GM19372 (cell line): ENCODE measurements around the gene MAP4K3.
"Not testable (repeated sequence)": the region's sequence is repeated elsewhere in the genome, so short reads cannot be mapped to it uniquely, and the experiment has no call there.

ENCODE experiments used
- ATAC-seq: cut with Tn5 transposase; IDR thresholded peaks from one replicate; pipeline ENCODE4 v1.9.1; 2021; ENCODE audit warnings: mild to moderate bottlenecking, low read depth, moderate library complexity; ENCODE audit not compliant: unreplicated experiment

MAP4K3 gene

DNA sequence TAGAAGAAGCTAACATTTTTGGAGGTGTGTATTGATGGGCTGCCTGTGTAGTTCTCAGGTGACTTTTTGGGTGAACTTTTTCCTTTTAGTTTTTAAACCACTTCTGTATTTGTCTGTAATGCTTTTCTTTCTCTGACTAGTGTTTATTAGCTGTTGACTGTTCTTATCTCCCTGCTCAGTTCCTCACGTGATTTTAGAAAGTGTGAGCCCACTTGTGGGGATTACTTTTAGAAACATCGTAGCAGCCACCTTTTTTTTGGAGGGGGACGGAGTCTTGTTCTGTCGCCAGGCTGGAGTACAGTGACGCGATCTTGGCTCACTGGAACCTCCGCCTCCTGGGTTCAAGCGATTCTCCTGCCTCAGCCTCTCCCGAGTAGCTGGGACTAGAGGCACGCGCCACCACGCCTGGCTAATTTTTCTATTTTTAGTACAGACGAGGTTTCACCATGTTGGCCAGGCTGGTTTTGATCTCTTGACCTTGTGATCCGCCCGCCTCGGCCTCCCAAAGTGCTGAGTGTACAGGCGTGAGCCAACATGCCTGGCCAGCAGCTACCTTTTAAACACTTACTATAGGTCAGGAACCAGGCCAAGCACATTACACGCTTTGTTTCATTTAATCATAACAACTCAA, 184.1 kb downstream of the MAP4K3 start:
- no peak for ATAC-seq

DNA sequence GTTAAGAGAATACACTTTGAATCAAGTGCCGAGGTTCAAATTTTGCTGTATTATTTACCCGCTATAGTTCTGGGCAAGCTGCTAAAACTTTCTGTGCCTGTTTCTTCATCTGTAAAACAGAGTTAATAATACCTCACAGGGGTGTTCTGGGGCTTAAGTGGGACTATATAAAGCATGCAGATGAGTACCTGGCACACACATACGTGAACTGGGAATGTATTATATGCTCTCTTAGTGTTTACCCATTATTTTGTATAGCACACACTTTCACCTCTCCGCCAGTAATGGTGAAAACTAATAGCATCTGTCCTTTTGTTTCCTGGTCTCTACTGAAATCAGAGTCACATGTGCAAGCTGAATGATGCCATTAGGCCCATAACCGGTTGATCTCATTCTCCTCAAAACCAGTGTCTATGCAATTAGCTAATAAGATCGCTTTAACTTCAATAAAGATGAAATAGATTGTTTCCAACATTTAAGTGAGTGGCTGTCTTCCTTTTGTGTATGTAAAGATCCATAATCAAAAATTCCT, 189.5 kb downstream of the MAP4K3 start:
- ATAC-seq: no peak

DNA sequence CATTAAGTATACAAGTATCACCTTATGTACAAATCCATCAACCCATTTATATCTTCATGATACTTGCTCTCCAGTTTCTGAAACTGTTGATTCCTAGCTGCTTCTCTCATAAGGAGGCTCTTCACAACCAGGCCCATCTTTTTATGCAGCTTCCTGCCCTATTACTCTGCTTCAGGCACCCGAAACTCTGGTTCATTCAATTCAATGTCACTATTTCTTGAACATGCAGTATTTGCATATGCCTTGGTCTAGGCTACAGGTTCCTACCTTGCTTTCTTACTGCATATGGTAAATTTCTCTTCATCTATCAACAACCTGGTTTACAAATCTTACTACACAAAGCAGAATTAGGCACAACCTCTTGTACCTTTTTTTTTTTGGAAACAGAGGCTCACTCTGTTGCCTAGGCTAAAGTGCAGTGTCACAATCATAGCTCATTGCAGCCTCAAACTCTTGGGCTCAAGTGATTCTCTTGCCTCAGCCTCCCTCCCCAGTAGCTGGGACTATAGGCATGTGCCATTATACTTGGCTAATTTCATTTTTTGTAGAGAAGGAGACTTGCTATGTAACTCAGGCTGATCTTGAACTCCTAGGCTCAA, 190.6 kb downstream of the MAP4K3 start:
- ATAC-seq: no peak

DNA sequence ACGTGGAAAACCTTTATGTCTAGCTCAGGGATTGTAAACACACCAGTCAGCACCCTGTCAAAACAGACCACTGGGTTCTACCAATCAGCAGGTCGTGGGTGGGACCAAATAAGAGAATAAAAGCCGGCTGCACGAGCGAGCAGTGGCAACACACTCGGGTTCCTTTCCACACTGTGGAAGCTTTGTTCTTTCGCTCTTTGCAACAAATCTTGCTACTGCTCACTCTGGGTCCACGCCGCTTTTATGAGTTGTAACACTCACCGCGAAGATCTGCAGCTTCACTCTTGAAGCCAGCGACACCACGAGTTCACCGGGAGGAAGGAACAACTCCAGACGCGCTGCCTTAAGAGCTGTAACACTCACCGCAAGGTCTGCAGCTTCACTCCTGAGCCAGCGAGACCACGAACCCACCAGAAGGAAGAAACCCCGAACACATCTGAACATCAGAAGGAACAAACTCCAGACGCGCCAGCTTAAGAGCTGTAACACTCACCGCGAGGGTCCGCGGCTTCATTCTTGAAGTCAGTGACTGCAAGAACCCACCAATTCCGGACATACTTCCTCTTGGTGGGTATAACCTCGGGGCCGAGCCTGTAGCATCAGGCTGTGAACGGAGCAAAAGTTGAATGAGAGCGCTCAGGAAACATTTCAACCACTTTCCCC, 192.0 kb downstream of the MAP4K3 start:
- ATAC-seq: not testable (repeated sequence)

- not testable (repeated sequence) for ATAC-seq
These were observed 192.7 kb downstream of the MAP4K3 start for GRCh38 chr2:39244241-39244862.

- ATAC-seq: no peak
These were observed 193.5 kb downstream of the MAP4K3 start, which contains the start of gene CDKL4 for GRCh38 chr2:39243469-39244123. TSS of gene CDKL4 (minus strand) at chr2:39243970.

GRCh38 chr2:39241588-39241987, 195.5 kb downstream of the MAP4K3 start:
- no peak for ATAC-seq

DNA sequence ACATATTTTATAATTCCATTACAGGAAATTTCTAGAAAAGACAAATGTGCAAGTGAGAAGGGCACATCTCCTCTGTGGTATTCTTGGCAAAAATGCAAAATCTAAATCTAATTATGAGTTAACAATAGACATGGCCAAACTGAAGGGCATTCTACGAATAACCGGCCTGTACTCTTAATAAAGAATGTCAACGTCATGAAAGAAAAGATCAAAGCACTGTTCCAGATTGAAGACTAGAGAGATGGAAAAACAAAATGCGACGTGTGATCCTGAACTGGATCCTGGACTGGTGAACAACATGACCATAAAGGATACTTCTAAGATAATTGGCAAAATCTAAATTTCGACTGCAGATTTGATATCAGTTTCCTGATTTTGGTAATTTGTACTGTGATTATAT, 196.3 kb downstream of the MAP4K3 start:
- ATAC-seq: no peak

DNA sequence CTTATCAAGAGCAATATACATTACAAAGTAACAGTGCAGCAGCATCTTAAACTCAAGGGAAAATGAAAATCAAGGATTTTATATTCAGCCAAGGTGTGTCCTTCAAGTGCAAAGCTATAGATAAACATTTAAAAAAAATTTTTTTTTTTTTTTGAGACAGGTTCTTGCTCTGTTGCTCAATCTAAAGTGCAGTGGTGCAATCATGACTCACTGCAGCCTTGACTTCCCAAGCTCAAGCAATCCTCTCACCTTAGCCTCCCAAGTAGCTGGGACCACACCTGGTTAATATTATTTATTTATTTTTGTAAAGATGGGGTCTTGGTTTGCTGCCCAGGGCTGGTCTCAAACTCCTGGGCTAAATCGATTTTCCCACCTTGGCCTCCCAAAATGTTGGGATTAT, 202.3 kb downstream of the MAP4K3 start:
- no peak for ATAC-seq

DNA sequence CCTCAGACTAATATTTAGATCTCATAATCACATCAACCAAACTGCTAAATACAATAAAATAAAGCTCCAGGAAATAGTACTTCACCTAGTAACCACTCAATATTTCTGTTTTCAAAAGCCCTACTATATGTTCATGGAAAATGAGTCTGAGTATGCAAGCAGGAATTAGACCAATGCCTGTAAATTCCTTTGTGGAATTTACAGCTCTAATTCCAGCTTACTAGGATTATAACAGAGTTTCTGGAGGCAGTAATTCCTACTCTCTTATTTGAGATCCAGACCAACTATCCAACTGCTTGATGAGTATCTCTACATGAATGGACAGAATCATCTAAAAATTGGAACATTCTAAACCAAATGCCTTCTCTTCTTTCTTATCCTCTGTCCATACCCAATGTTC, 204.9 kb downstream of the MAP4K3 start:
- no peak for ATAC-seq

DNA sequence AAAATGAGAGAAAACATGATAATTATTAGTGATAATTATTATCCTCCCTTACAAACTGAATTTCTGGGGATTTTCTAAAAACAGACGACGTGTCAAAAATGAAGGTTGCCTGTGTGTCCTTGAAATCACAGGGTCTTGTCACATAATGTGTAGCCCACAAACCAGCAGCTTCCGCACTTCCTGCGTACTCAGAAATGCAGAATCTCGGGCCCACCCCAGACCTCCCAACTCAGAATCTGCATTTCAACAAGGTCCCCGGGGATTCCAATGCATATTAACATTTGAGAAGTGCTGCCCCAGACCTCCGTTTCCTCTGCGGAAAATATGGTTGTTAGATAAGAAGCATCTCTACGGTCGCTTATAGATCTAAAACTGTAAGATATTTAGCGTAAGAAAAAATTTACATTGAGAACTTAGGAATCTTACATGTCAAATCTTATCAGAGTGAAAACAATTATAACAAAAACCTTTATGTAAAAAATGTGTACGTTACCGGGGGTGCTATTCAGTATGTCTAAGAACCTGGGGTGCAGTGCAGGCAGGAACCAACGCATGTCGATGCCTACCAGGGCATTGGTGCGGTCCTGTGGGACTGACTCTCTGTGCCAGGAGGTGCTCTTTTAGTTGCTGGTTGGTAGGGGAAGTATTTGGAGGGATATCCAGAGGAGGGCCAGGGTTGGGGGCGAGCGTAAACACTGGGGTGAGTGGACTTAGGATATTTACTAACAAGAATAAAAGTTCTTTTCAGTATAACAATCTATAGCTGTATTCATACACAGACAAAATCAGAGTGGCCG, 208.5 kb downstream of the MAP4K3 start:
- peak; percentile 18 for ATAC-seq

DNA sequence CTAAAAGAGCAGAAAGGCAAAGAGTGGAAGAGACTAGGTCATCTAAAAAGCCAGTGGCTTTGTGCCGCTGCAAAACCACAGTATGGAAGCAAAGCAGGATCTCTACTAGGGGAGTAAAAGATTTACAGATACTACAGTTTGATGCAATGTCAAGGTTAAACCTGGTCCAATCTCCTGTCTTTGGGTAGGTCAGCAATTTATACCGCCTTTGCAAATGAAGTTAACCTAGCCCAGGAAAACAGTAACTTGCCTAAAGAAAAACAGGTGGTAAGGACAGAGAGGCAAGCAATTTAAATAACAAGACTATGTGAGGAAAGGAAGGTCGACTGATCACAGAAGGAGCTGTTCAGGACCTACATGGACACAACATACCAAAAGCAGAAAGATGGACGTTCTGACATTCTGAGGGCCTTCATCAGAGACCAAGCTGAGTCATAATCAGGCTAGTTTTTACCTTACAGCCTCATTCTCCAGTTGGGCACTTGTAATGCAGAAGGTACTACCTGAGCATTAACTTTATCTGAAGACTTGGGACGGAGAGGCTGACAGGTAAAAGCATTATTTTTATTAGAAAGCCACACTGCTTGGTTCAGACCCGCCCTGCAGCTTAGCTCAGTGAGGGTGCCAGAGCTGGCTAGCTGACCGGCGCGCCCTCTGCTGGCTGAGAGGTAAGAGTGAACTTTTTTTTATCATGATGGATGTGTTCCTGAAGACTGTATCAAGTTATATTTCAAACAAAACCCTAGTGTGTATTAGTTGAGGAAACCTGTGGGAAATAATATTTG, 209.3 kb downstream of the MAP4K3 start:
- peak; percentile 69 for ATAC-seq

DNA sequence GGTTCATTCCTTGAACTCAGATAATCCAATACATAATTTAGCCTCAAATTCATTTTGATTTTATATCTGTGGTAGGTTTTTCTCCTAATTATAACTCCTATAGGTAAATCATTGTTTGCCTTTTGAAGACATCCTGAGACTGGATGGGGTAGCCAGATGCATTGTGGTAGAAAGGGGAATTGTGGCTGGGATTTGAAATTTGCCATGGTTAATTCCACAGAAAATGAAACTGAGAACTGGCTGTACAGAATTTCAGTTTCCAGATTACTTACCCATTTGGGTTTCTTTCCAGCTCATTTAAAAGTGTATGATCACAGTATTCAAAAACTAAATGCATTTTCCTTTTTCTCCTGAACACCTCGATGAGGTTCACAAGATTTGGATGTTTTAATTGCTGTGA, 211.5 kb downstream of the MAP4K3 start:
- no peak for ATAC-seq

GRCh38 chr2:39223909-39224308, 213.2 kb downstream of the MAP4K3 start:
- no peak for ATAC-seq

DNA sequence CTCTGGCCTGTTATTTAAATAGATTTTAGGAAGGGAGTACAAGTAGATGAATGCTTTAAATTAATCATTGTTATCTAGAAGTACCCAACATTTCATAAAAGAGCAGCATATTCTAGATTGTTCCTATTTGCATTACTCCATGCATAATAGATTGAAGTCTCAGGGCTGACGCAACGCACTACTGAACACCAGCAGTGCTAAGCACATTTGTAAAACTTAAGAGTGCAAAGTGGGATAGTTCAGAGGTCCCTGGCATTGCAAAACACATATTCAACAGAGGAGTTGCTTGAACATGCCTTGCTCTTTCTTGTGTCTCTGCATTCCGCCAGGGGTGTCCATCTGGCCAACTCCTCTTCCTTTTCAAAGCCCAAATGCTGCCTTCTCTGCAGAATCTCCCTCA, 215.6 kb downstream of the MAP4K3 start:
- no peak for ATAC-seq

DNA sequence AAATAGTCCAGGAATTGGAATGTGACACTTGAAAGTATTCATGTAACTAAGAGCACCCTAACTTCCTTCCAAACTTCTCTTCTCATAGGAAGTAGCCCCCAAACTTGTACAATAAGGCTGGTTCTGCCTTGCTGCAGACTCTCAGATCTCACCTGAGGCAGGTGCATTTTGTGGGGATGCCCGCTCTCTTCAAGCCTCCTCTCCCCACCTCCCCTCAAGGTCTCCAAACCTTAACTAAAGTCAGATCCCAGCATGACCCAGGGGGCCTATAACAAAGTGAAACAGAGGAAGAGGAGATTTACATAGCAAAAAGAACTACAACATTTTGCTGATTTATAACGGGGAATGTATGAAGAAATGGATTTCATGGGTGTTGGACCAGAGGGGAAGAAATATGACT, 216.9 kb downstream of the MAP4K3 start:
- ATAC-seq: no peak

DNA sequence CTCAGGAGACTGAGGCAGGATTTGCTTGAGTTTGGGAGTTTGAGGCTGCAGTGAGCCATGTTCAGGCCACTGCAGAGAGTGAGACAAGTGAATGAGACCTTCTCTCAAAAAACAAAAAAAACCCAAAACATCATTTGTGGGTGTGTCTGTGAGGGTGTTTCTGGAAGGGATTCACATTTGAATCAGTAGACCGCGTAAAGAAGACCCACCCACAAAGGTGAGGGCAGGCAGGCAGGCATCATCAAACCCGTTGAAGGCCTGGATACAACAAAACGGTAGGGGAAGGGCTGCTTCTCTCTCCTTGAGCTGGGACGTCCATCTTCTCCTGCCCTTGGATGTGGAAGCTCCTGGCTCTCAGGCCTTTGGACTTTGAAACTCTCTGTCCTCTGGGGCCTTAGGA, 218.7 kb downstream of the MAP4K3 start:
- no peak for ATAC-seq

DNA sequence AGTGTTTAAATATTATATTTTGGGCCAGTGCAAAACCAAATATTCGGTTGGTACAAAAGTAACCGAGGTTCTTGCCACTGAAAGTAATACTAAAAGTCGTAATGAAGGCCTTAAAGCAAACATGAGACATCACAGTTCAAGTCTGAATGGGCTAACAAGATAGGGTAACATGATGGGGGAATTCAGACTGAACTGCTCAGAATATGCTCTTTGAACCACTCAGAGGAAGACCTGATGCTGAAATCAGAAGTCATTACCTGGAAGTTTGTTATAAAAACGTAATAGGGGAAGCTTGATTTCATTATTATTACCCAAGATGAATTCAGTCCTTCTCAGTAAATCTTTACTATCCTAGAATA, 219.9 kb downstream of the MAP4K3 start:
- no peak for ATAC-seq
